ENCODE data around the gene BTBD9.

BTBD9 gene

GRCh38 chr6:38160831-38161230 lies 478.9 kb downstream of the BTBD9 start:
- no peak for DNase-seq (ENCODE audit: low read depth)

GRCh38 chr6:38159596-38159995 lies 480.1 kb downstream of the BTBD9 start:
- DNase-seq (ENCODE audit: low read depth), result no peak

- no peak for DNase-seq (ENCODE audit: low read depth)
These were observed 480.9 kb downstream of the BTBD9 start for GRCh38 chr6:38158762-38159350.

DNA sequence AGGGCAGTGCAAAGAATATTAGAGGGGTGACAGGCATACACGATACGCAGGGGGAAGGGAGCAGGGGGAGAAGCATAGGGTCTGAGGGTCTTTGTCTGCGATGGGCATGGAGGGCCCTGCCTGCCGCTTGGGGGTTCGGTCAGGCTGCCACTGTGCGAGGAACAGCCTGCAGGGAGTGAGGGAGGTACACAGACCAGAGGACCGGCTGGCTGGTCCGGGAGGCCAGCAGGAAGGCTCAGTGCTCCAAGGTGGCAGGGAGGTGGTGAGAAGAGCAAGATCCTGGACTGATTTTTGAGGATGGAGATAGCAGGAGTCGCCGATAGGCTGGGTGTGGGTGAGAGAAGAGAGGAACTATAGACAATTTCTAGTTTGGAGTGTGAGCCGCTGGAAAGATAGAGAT lies 481.8 kb downstream of the BTBD9 start:
- DNase-seq (ENCODE audit: low read depth), result no peak

- no peak for DNase-seq (ENCODE audit: low read depth)
These were observed 482.7 kb downstream of the BTBD9 start for GRCh38 chr6:38156818-38157565.

DNA sequence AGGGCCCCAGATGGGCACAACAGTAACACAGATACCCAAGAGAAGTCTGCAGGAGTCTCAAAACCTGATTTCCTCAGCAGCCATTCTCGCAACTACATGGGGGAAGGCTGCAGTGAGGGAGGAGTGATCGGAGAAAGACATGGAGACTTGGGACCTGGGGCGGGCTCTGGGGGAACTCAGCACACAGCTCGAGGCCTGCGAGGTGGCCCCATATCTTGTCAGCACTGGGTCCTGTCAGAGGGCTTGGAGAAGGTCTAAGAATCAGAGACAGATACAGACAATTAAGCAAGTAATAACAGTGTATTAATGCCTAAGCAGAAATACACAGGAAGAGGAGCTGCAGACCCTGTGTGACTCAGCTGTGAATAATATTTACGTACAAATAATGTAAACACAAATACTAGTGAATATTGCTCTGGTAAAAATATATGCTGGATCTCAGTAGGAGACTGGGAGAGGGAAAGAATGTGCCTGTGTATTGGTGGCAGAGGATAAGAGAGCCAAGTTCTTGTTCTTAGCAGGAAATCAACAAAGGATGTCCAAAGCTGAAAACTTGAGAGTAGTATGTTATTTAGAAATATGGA lies 484.0 kb downstream of the BTBD9 start:
- no peak for DNase-seq (ENCODE audit: low read depth)

DNA sequence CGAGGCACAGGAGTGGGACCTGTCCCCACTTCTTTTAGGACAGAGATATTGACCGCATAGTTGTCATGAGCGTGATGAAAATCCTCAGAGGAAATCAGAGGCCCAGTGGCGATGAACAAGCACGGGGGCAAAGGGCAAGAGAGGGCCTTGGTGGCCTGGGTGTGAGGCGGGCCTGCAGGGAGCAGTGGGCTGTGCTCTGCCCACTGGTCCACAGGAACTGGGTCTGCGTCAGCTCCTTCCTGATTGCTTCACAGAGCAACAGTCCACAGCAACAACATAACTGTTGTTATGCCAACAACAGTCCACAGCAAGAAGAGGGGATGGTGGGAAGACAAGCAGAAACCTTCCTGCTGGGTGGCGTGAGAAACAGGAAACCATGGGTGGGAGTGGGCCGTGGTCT lies 484.6 kb downstream of the BTBD9 start:
- no peak for DNase-seq (ENCODE audit: low read depth)

DNA sequence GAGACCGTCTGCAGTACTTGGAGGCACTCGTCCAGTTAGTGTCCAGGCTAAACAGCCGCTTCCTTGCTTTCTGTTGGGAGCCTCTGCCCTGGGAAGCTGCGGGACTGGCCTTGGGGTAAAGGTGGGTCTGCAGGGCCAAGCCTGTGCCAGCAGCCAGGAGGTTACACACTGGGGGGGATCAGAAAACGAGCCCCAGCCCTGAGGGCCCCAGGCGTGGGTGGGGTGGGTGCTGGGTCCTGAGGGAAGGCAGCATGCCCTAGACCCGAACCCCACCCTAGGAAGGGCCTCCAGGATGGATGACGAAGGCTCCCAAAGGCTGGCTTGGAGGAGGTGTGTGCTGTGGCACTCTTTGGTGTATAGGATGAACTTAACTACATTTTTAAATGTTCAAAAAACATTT lies 485.0 kb downstream of the BTBD9 start:
- DNase-seq (ENCODE audit: low read depth), result no peak

DNA sequence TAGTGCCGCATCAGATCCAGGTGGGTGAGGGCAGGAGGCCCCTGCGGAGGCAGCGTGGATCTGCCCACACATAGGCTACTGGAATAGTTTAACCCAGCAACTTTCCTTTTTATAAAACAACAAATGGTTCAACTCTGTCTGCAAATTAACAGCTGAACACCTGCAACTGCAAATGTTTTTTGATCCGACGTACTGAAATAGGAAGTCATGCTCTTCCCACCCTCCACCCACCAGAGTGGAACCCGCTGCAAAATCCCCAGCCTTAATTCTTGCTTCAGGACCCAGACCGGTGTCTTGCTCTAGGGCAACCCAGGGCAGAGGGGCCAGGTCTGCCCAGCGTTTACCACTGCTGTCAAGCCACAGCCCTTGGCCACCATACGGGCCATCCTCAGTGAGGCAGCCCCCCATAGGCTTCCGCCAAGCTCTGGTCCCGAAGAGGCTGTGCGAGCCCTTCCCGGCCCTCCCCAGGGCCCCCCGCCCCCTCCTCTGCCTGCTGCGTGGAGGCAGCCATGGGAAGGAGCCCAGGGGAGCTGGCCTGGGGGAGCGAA lies 485.9 kb downstream of the BTBD9 start:
- DNase-seq (ENCODE audit: low read depth), result no peak

- no peak for DNase-seq (ENCODE audit: low read depth)
These were observed 486.5 kb downstream of the BTBD9 start for GRCh38 chr6:38153076-38153797.

DNA sequence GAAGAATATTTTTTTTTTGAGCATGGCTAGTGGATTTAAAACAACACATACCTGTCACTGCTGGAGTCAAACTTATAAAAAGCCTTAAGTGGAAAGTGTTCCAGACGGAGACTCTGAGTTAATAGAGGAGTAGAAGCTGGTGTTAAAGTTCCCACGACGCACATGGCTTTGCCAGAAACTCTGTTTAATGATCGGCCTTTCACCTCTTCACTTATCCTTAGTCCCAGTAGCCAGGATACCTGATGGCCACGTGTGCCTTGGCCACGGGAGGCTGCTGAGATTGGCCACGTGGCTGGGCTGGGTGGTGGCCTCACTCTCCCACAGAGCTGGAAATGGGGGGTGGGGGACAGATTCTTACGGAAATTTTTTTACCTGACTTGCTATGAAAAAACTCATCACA lies 487.1 kb downstream of the BTBD9 start:
- DNase-seq (ENCODE audit: low read depth), result no peak

- DNase-seq (ENCODE audit: low read depth), result no peak
These were observed 487.9 kb downstream of the BTBD9 start for GRCh38 chr6:38151580-38152500.

GRCh38 chr6:38150681-38151296 lies 488.9 kb downstream of the BTBD9 start:
- DNase-seq (ENCODE audit: low read depth), result no peak

GRCh38 chr6:38150021-38150420 lies 489.7 kb downstream of the BTBD9 start:
- DNase-seq (ENCODE audit: low read depth), result no peak

DNA sequence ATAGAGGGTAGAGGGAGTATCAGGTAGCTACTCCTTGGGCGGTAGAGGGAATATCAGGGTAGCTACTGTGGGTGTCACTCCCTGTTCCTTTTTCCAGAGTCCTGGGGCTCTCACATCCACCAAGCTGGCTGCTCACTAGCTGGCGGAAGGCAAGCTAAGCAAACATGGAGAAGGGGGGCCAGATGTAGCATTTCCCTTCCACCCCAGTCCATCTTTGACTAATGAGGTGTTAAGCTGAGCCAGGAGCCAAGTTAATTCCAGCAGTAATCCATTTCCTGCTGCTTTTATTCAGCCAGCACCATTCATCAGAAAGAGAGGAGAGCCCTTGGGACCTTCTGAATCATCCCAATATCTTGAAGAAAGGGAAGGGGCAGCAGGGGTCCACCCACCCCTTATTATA lies 490.2 kb downstream of the BTBD9 start:
- DNase-seq (ENCODE audit: low read depth), result no peak

- no peak for DNase-seq (ENCODE audit: low read depth)
These were observed 491.1 kb downstream of the BTBD9 start for GRCh38 chr6:38148606-38149005.

- no peak for DNase-seq (ENCODE audit: low read depth)
These were observed 493.0 kb downstream of the BTBD9 start for GRCh38 chr6:38146734-38147027.

DNA sequence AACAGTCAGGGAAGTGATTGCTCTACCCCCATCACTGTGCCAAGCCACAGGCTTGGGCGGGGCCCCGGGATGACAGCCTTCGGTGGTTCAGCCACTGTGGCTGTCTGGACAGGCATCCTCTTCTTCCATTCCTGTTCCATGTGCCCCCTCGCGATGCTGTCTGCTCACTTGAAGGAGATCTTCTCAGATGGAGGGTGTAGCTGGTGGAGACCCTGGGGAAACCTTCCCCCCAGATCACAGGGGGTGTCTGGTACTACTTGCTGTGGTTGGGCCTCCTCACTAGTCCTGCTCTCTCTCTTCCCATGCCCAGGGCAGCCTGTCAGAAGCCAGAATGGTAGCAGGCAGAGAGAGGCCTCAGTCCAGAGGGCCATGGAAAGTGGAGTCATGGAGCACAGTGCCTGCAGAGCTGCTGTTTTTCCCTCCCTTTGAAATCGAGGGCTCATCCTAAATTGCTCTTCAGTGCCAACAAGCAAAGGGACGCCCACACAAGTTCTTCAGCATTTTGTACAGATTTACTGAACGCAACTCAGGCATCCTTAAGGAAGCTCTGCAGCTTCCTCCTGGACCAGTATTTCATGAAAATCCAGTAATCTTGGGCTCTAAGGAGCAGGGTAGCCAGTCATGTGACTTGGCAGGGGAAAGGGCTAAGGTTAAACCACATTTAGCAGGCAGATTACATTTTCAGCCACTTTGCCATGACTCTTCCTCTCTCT lies 493.6 kb downstream of the BTBD9 start:
- DNase-seq (ENCODE audit: low read depth), result no peak

- no peak for DNase-seq (ENCODE audit: low read depth)
These were observed 495.3 kb downstream of the BTBD9 start for GRCh38 chr6:38144365-38144945.
